ENCODE measurements around the gene ASAP3.

ASAP3 gene

GRCh38 chr1:23479666-23479941 lies 4.4 kb downstream of the ASAP3 start:
- TF ChIP-seq POLR2AphosphoS5 (IDR thresholded peaks at IDR 0.05; ENCODE audit: low read depth, low read length) (no peak), REST (IDR thresholded peaks at IDR 0.05; ENCODE audit: insufficient read depth in 1 of 2, low read depth in 2 of 2, low read length in 2 of 2) (no peak), SIN3A (IDR thresholded peaks at IDR 0.05; ENCODE audit: borderline replicate concordance, insufficient read depth, low read length) (no peak), FOXP2 (optimal IDR thresholded peaks at IDR 0.05; ENCODE audit: borderline replicate concordance, extremely low read depth, extremely low read length, insufficient read depth) (no peak), TAF1 (IDR thresholded peaks at IDR 0.05; ENCODE audit: borderline replicate concordance, insufficient read depth, low read length) (no peak)

- TF ChIP-seq SIN3A (IDR thresholded peaks at IDR 0.05; ENCODE audit: borderline replicate concordance, insufficient read depth, low read length), result 0 out of 2 replicates have a peak, but pooled peaks have one; percentile 30
- peak; percentile 88 for TF ChIP-seq POLR2AphosphoS5 (IDR thresholded peaks at IDR 0.05; ENCODE audit: low read depth, low read length)
- peak; percentile 90 for TF ChIP-seq TAF1 (IDR thresholded peaks at IDR 0.05; ENCODE audit: borderline replicate concordance, insufficient read depth, low read length)
- no peak for TF ChIP-seq REST (IDR thresholded peaks at IDR 0.05; ENCODE audit: insufficient read depth in 1 of 2, low read depth in 2 of 2, low read length in 2 of 2)
- TF ChIP-seq FOXP2 (optimal IDR thresholded peaks at IDR 0.05; ENCODE audit: borderline replicate concordance, extremely low read depth, extremely low read length, insufficient read depth), result peak; percentile 29
Measured at GRCh38 chr1:23478896-23479665, 4.9 kb downstream of the ASAP3 start.

GRCh38 chr1:23477359-23478144 lies 6.4 kb downstream of the ASAP3 start:
- no peak for TF ChIP-seq FOXP2 (optimal IDR thresholded peaks at IDR 0.05; ENCODE audit: borderline replicate concordance, extremely low read depth, extremely low read length, insufficient read depth)
- no peak for TF ChIP-seq SIN3A (IDR thresholded peaks at IDR 0.05; ENCODE audit: borderline replicate concordance, insufficient read depth, low read length)
- no peak for TF ChIP-seq TAF1 (IDR thresholded peaks at IDR 0.05; ENCODE audit: borderline replicate concordance, insufficient read depth, low read length)
- TF ChIP-seq POLR2AphosphoS5 (IDR thresholded peaks at IDR 0.05; ENCODE audit: low read depth, low read length), result no peak
- TF ChIP-seq REST (IDR thresholded peaks at IDR 0.05; ENCODE audit: insufficient read depth in 1 of 2, low read depth in 2 of 2, low read length in 2 of 2), result no peak

GRCh38 chr1:23475641-23476040 lies 8.3 kb downstream of the ASAP3 start:
- TF ChIP-seq POLR2AphosphoS5 (IDR thresholded peaks at IDR 0.05; ENCODE audit: low read depth, low read length), result no peak

GRCh38 chr1:23475134-23475628 lies 8.8 kb downstream of the ASAP3 start:
- no peak for TF ChIP-seq TAF1 (IDR thresholded peaks at IDR 0.05; ENCODE audit: borderline replicate concordance, insufficient read depth, low read length)
- TF ChIP-seq SIN3A (IDR thresholded peaks at IDR 0.05; ENCODE audit: borderline replicate concordance, insufficient read depth, low read length), result no peak
- TF ChIP-seq POLR2AphosphoS5 (IDR thresholded peaks at IDR 0.05; ENCODE audit: low read depth, low read length), result no peak
